Caco-2 (cell line): ENCODE measurements around the gene GGACT. TPM values are rescaled to one million over a fixed set of nuclear protein-coding genes. Genes with fewer than 3 reads are reported as not detected.

Experiments
- BruUV-seq: library from RNA; stranded (reverse); fragments of 400-500 nt; replicated peaks from 2 replicates; lab custom pipeline; 2021; lab: Mats Ljungman, UMichigan
- CTCF ChIA-PET: fragments of 300-600 bp; sonication (Branson Sonifier 250); formaldehyde crosslinking; loops from one replicate; lab custom pipeline; 2022; ENCODE audit warnings: antibody characterized with exemption; lab: Charles Lee
- POLR2A ChIA-PET: fragments of 300-600 bp; sonication (Branson Sonifier 250); formaldehyde crosslinking; loops from one replicate; lab custom pipeline; 2022; ENCODE audit warnings: antibody characterized with exemption; lab: Charles Lee
- DNase-seq, 2 experiments: peaks; one replicate each; pipeline versions ENCODE4 v3.0.0 to v3.0.0-alpha.2; 2020 to 2022
- H3K27me3 ChIP-seq: replicated peaks from 2 replicates; pipeline ENCODE4 v1.6.0; 2011; ENCODE audit warnings: low read length; ENCODE audit not compliant: control insufficient read depth, insufficient read depth
- H3K36me3 ChIP-seq: 2 replicates; pipeline ENCODE4 v1.5.1; 2011; ENCODE audit warnings: low read length; ENCODE audit not compliant: control insufficient read depth, insufficient read depth
- H3K4me1 ChIP-seq: fragments of 250-450 bp; sonication (Bioruptor Pico); 2 replicates; pipeline ENCODE4 v1.5.1; 2020; ENCODE audit warnings: mild to moderate bottlenecking
- H3K4me3 ChIP-seq: 2 replicates; pipeline ENCODE4 v1.5.1; 2011; ENCODE audit warnings: low read depth, mild to moderate bottlenecking, control low read depth, low read length
- H3K9me3 ChIP-seq: fragments of 250-450 bp; sonication (Bioruptor Pico); 2 replicates; pipeline ENCODE4 v1.5.1; 2020; ENCODE audit warnings: mild to moderate bottlenecking, moderate library complexity
- H3K27ac Mint-ChIP-seq: one replicate; pipeline ENCODE4 v1.8.0; 2022; ENCODE audit warnings: mixed read lengths; ENCODE audit not compliant: unreplicated experiment
- H3K27me3 Mint-ChIP-seq: one replicate; pipeline ENCODE4 v1.8.0; 2022; ENCODE audit warnings: mixed read lengths; ENCODE audit not compliant: insufficient read depth, unreplicated experiment
- H3K36me3 Mint-ChIP-seq: one replicate; pipeline ENCODE4 v1.8.0; 2022; ENCODE audit warnings: mild to moderate bottlenecking, mixed read lengths; ENCODE audit not compliant: insufficient read depth, unreplicated experiment
- H3K4me1 Mint-ChIP-seq: one replicate; pipeline ENCODE4 v1.8.0; 2022; ENCODE audit warnings: low read depth, mixed read lengths; ENCODE audit not compliant: unreplicated experiment
- H3K4me3 Mint-ChIP-seq: one replicate; pipeline ENCODE4 v1.8.0; 2022; ENCODE audit warnings: mild to moderate bottlenecking, moderate library complexity, mixed read lengths; ENCODE audit not compliant: unreplicated experiment
- H3K9me3 Mint-ChIP-seq: one replicate; pipeline ENCODE4 v1.8.0; 2022; ENCODE audit warnings: mixed read lengths; ENCODE audit not compliant: unreplicated experiment
- intact Hi-C: fragments of 100-400 bp; cut with micrococcal nuclease; formaldehyde crosslinking; loops from one replicate; pipeline ENCODE4 v1.10.0; 2022; ENCODE audit not compliant: unreplicated experiment
- total RNA-seq: library from RNA; stranded (reverse); gene quantifications from 2 replicates; pipeline ENCODE4 v1.2.3, GENCODE V29; 2022
- TF ChIP-seq, protein P1 (sequence below), 2 experiments: fragments of 200-600 bp in 1 of 2; IDR thresholded peaks; 1 replicate in 1 of 2; 2 replicates in 1 of 2; pipeline versions ENCODE4 v1.5.1 to v1.8.0; 2011 to 2022; ENCODE audit warnings: antibody characterized with exemption in 1 of 2, control low read depth in 1 of 2, inconsistent platforms in 1 of 2, low read depth in 1 of 2, low read length in 1 of 2, mild to moderate bottlenecking in 1 of 2, moderate library complexity in 1 of 2; ENCODE audit not compliant: insufficient read depth in 1 of 2, severe bottlenecking in 1 of 2, unreplicated experiment in 1 of 2

GGACT gene
- total RNA-seq, 1 experiment from 2014 or later: 3.6 TPM

DNA sequence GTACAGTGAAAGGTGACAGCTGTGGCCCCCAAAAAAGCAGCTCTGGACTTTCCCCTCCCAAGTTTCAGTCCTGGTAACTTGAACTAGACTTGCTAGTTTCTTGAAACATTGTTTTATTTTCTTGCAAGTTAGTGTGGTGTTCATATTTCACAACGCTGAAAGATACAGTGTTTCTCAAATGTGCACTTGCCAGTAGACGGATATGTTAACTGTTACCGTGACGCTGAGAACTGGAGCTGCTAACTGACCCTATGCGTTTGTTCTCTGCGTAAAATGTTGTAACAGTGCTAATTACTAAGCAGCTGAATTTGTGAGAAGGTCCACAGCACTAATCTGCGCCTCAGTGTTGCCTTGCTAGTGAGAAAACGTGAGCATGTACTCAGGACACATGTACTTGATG lies 79.6 kb downstream of the GGACT start:
- Histone ChIP-seq H3K4me1 (no peaks in the 10 kb centered on the region), H3K9me3 (no peaks in the 10 kb centered on the region), H3K36me3 (no peaks in the 10 kb centered on the region), H3K4me3 (no peak overlapping the region), H3K27me3 (no peaks in the 10 kb centered on the region)
- intact Hi-C loops: no loop called here
- DNase-seq: no peak
- H3K9me3 Mint-ChIP-seq: no peaks in the 10 kb centered on the region
- H3K36me3 Mint-ChIP-seq: peaks cover 5% of the 10 kb centered on the region
- no TSS peak for BruUV-seq
- TF ChIP-seq, protein P1, sequence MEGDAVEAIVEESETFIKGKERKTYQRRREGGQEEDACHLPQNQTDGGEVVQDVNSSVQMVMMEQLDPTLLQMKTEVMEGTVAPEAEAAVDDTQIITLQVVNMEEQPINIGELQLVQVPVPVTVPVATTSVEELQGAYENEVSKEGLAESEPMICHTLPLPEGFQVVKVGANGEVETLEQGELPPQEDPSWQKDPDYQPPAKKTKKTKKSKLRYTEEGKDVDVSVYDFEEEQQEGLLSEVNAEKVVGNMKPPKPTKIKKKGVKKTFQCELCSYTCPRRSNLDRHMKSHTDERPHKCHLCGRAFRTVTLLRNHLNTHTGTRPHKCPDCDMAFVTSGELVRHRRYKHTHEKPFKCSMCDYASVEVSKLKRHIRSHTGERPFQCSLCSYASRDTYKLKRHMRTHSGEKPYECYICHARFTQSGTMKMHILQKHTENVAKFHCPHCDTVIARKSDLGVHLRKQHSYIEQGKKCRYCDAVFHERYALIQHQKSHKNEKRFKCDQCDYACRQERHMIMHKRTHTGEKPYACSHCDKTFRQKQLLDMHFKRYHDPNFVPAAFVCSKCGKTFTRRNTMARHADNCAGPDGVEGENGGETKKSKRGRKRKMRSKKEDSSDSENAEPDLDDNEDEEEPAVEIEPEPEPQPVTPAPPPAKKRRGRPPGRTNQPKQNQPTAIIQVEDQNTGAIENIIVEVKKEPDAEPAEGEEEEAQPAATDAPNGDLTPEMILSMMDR (IDR thresholded peaks at IDR 0.05; ENCODE audit: insufficient read depth in 1 of 2, low read depth in 1 of 2, low read length in 1 of 2, severe bottlenecking in 1 of 2, unreplicated experiment in 1 of 2): no peak
- no peaks in the 10 kb centered on the region for H3K27me3 Mint-ChIP-seq
- H3K27ac Mint-ChIP-seq: no peak overlapping the region
- no peak overlapping the region for H3K4me3 Mint-ChIP-seq
- no peaks in the 10 kb centered on the region for H3K4me1 Mint-ChIP-seq
- ChIA-PET CTCF (no interaction called here), POLR2A (no interaction called here)

GRCh38 chr13:100508455-100508854 lies 80.1 kb downstream of the GGACT start:
- ChIA-PET POLR2A (no interaction called here), CTCF (no interaction called here)
- H3K36me3 Mint-ChIP-seq: peaks cover 5% of the 10 kb centered on the region
- no peaks in the 10 kb centered on the region for H3K27me3 Mint-ChIP-seq
- Histone ChIP-seq H3K4me1 (no peaks in the 10 kb centered on the region), H3K27me3 (no peaks in the 10 kb centered on the region), H3K36me3 (no peaks in the 10 kb centered on the region), H3K4me3 (no peak overlapping the region), H3K9me3 (no peaks in the 10 kb centered on the region)
- TF ChIP-seq, protein P1 (IDR thresholded peaks at IDR 0.05; ENCODE audit: insufficient read depth in 1 of 2, low read depth in 1 of 2, low read length in 1 of 2, severe bottlenecking in 1 of 2, unreplicated experiment in 1 of 2): no peak
- BruUV-seq: no TSS peak
- DNase-seq: no peak
- H3K4me3 Mint-ChIP-seq: no peak overlapping the region
- H3K4me1 Mint-ChIP-seq: no peaks in the 10 kb centered on the region
- no peak overlapping the region for H3K27ac Mint-ChIP-seq
- intact Hi-C loops: no loop called here
- no peaks in the 10 kb centered on the region for H3K9me3 Mint-ChIP-seq

DNA sequence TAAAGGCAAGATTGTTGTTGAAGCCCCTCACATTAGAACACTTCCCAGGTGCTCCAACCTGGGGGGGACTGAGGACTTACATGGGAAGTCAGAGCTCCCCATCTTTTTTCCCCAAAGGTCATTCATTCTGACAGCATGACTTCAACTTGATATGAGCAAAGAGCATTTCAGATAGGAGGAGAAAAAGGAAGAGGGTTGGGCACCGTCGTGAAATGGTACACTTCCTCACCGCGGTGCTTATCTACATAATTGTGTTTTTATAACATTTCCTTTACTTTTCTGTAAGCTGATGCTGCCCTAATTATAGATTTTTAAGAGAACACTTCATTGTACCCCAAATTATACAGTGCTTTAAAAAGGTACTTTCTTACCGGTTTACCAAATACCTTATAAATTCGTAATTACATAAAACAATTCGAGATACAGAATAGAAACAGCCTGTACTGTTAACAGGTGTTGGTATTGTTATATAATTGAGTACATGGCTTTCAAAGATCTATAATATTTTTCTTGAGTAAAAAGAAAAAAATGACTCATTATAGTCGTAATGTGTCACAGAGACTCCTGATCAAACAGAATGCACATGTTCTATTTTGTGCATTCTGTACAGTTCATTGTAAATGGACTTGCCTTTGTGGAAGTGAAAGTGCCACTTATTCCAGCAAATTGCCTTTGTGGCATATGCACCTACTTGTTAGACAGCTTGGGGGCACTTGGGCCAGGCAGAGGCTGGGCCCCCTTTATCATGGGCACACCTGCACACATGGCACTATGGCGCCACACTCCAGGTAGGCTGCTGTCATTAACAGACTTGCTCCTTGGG lies 81.8 kb downstream of the GGACT start:
- no peaks in the 10 kb centered on the region for H3K9me3 ChIP-seq
- no peaks in the 10 kb centered on the region for H3K27me3 ChIP-seq
- Mint-ChIP-seq H3K4me3 (no peak overlapping the region), H3K27me3 (no peaks in the 10 kb centered on the region), H3K36me3 (peaks cover 5% of the 10 kb centered on the region), H3K27ac (no peak overlapping the region), H3K9me3 (no peaks in the 10 kb centered on the region), H3K4me1 (no peaks in the 10 kb centered on the region)
- intact Hi-C loops: no loop called here
- CTCF ChIA-PET: no interaction called here
- no peak overlapping the region for H3K4me3 ChIP-seq
- TF ChIP-seq, protein P1 (IDR thresholded peaks at IDR 0.05; ENCODE audit: insufficient read depth in 1 of 2, low read depth in 1 of 2, low read length in 1 of 2, severe bottlenecking in 1 of 2, unreplicated experiment in 1 of 2): no peak
- POLR2A ChIA-PET: no interaction called here
- DNase-seq: no peak
- H3K4me1 ChIP-seq: no peaks in the 10 kb centered on the region
- no TSS peak for BruUV-seq
- no peaks in the 10 kb centered on the region for H3K36me3 ChIP-seq
